ENCODE measurements around the gene PDLIM3.
"Not testable (repeated sequence)": the region's sequence is repeated elsewhere in the genome, so short reads cannot be mapped to it uniquely, and the experiment has no call there.

PDLIM3 gene

DNA sequence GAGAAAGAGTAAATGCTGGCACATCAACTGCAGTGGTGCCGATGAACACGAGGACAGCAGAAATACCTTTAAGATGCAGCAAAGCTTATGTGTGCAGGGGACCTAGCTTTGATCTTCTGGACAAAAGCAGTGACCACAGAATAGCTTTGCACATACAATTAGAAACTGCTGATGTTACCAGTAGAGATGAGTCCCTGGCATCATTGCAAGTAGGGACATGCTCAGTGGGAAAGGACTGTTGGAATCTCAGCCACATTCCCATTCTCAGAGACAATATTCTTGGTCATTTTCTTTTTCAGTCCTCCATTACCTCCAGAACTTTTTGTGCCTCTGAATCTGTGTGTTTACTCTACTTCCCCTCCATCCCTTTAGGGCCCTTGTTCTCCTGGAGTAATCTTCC is 16.9 kb upstream of the PDLIM3 start:
- ATAC-seq = no peak

DNA sequence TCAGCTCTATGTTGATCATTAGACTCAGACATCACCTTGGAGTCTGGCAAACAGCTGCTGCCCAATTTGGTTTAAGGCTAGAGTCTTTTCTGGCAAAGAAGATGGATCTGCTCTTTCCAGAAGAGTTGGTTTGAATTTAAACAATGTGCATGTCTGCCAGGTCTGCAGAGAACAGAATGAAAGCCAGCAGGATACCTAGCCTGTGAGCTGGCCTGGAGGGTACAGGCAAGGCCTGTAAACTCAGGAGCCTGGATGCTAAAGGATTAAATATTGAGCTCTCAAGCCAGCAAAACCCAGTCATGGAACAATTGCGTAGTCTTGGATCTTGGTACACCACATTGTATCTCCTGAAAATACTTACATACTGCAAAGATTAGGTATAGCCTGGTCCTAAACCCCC is 15.6 kb upstream of the PDLIM3 start:
- ATAC-seq = no peak

DNA sequence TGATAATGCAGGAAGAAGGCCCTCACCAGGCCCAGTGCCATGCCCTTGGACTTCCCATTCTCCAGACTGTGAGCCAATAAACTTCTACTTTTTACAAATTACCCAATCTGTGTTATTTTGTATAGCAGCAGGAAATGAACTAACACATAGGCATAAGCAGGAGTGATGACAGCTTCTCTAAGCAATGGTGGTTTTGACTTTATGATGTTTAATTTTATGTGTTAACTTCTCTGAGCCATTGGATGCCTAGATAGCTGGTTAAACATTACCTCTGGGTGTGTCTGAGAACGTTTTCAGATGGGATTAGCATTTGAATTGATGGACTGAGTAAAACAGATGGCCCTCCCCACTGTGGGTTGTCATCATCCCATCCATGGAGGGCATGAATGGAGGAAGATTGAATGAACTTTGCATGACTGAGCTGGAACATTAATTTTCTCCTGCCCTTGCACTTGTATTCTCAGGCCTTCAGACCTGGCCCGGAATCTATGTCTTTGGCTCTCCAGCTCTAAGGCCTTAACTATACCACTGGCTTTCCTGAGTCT is 13.9 kb upstream of the PDLIM3 start:
- ATAC-seq = no peak

DNA sequence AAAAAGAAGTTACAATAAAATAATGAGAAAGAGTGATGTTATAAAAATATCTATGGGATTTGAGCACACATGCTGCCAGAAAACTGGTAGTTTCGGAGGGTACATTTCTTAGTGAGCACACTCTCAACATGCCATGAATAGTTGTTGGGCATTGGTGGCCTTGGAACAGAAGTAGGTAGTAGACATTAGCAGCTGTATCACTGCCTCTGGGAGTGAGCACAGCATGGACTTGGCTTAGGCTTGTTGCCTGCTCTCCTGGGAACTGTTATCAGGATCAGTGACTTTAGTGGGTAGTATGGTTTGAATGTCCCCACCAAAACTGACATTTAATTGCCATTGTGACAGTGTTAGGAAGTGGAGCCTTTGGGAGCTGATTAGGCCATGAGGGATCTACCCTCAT is 13.3 kb upstream of the PDLIM3 start:
- no peak for ATAC-seq

DNA sequence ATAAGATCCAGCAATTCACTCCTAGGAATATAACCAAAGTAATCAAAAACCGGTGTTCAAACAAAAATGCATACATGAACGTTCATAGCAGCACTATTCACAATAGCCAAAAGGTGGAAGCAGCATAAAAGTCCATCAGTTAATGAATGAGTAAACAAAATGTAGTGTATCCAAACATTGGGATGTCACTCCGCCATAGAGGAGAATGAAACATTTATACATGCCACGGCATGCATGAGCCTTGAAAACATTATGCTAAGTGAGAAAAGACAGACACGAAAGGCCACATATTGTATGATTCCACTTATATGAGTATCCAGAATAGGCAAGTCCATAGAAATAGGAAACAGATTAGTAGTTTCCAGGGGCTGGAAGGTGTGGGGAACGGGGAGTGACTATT is 11.0 kb upstream of the PDLIM3 start:
- no peak for ATAC-seq

DNA sequence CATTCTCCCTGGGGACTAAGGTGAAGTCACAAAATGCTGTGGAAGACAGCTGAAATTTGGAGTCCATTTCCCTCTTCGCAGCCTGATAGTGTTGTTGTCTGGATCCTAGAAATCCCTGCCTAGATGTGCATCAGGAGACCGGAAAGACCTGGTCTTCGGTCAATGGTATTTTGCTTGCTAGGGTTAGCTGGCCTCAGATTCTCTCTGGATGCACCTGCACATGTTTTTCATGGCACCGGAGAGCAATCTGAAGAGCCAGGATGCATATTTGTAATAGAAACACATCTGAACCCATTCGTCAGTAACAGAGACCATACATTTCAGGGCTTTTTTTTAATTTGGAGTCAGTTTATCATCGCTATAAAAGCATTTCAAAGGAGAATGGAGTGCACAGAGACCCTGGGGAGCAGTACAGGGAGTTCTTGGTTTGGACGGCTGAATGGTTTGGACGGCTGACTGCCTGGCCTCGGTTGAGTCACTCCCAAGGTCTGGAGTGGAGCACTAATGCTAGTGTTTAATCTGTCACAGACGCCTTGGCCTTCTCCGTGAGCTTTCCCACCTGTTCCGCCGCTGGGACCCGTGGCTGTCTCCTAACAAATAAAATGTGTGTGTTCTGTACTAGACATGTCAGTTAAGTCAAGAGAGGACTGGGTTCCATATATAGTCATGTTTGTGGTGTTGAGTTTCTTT is 7.5 kb upstream of the PDLIM3 start:
- ATAC-seq = no peak

DNA sequence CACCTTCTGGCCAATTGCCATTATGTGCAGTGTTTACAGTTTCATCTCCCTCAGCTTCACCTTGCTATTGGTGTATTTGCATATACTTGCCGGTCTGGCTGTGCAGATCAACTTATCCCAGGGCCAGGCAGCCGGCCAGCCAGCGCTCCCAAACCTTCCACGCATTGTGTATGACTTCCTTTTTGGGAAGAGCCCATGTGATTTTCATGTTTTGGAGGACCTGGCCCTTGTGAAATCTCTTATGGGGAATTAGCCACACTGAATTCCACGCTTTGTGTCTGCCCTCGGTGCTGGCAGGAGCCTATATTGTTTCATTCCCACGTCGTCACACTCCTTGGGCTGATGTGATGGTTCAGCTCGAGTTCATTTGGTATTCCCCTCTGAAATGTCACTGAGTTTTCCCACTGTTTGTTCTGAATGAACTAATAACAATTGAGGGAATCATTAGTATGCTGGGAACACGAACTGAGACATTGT is 6.0 kb upstream of the PDLIM3 start:
- ATAC-seq = no peak

DNA sequence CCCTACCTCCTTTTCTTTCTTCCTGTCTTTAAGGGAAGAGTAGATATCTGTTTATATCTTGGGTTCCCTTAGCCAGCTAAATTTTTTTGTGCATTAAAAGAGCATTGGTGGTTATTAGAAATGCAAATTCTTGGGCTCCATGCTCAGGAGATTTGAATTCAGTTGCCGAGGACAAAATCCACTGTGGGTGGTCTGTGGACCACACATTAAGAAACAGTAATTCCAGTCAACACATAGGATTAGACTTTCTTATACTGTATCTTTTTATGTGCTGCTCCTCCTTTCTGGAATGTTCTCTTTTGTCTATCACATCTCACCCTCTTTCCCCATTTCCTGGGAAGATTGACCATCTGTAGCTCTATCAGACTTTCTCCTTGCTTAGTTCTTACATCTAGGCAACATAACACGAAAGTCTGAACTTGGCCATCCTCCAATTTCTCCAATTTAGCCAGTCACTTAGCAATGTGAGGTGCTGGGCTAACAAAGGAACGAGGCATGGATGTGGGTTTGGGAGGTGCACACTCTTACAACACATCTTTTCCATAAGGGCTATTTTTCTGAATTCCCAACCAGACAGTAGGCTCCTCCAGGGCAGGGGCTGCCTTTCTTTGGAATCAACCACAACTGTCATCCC is 5.3 kb upstream of the PDLIM3 start:
- no peak for ATAC-seq

DNA sequence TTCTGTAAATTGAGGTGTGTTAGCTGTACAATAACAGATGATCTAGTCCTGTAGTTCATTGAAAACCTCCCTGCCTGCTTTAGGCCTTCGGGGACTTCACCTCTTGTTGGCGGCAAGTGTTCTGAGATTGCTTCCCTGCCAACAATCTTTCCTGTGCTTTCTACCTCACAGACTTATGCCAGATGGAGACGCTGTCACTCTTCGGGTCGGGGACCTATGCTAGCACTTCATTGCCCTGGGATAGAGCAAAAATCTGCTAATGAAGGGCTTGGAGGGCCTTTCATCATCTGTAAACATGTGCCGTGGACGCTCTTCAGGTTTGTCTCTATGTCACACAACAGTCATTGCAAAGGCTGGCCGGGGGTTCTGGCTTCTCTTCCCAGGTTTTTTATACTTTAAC is 4.7 kb upstream of the PDLIM3 start:
- no peak for ATAC-seq

DNA sequence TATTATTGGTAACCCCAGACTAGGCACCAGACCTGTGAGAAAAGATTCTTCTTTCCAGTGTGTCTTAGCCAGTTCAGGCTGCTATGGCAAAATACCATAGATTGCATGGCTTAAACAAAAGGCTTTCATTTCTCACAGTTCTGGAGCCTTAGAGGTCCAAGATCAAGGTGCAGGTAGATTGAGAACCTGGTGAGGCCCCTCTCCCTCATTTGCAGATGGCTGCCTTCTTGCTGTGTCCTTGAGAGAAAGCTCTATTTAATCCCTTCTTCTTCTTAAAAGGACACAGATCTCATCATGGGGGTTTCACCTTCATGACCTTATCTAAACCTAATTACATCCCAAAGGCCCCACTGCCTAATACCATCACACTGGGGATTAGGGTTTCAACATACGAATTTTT is 3.5 kb upstream of the PDLIM3 start:
- ATAC-seq = no peak

DNA sequence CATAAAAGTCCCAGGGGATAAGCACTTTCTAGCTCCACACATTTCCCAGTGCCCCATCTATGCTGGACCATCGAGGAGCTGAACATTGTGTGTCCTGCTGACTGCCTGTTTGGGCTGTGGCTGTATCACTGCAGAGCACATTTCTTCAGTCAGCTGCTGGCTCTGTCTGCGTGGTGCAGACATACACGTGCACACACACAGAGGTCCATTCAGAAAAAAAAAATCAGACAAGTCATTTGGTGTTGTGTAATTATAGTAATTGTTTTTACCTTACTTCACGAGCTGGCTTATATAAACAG is 1.1 kb upstream of the PDLIM3 start:
- ATAC-seq = no peak

DNA sequence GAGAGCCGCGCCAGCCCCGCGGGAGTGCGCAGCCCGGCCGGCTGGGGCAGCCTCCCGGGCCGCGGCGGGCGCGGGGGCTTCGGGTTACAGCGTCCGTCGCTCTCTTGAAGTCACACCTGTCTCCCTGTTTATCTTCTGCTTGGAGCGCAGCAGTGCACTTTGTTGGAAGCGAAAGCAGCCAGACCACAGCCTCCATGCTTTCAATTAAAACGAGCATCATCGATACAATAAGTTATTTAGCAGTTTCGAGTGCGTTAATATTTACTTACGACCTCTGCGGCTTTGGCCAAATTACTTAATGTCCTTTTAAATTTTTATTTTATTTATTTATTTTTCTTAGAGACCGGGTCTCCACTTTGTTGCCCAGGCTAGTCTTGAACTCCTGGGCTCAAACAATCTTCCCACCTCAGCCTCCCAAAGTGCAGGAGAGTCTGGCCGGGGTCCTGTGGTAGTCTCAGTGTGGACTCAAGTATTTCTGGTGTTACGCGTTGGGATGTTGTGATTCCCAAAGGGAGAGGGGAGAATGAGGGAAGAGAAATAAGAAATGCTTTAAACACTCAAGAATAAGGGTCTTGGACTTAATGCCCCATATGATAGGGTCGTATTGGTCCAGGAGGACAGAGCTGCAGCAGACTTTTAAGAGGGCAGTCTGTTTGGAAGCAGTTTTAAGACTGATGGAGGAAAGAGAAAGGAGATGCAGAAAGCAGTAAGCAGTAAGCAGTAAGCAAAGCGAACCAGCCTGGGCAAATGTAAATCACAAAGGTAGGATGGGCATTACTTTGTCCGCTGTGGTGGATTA is 504 bp upstream of the PDLIM3 start:
- ATAC-seq = no peak

DNA sequence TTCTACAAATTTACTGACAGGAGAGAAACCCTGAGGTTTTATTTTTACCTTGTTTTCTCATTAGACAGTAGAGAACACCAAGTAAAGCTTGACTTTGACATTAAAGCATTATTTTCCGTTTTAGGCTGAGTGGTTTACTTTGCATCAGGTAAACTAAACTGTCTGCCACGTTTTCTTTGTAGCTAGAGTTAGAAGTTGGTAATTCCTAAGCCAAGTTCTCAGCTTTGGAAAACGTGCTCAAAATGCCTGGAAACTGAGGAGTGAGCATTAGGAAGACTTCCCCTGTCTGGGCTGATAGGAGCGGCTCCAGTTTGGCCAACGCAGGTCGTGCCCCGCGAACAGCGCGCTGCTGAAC is 819 bp downstream of the PDLIM3 start:
- ATAC-seq = no peak

DNA sequence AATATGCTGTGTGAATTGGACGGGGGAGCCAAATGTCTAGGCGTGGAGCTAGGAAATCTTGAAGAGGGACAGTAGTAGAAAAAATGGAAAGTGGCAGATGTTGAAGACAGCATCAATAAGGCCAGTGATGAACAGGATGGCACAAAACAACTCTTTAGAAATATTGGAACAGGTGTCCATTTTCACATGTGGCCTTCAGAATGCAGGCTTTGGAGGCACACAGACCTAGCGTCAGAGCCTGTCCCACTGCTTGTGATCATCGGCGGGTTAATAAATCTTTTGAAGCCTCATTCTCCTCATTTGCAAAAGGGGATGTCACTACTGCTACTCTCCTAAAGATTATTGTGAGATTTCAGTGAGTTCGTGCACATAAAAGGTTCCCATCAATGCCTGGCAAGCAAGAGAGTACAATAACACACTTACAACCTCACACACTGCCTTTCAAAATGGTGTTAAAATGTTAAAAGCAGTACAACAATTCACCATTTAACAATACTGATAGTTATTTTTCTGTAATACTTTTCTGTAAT is 2.4 kb downstream of the PDLIM3 start:
- ATAC-seq = no peak

DNA sequence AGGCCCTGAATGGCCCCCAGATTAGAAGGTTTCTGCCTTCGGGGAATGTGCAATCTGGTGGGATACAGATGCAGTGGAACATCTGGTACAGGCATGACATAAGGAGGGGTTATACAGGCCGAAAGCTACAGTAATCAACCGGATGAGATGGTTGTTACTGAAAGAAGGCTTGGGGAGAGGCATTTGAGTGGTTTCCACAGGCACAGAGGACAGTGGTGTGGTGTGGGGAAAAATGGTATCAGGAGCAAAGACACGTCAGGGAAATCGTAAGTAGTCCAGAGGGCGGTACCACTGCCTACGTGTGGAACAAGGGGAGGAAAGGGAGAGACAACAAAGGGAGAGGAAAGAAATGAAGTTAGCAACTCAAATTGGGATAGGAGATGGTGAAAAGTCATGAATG is 3.0 kb downstream of the PDLIM3 start:
- ATAC-seq = no peak

DNA sequence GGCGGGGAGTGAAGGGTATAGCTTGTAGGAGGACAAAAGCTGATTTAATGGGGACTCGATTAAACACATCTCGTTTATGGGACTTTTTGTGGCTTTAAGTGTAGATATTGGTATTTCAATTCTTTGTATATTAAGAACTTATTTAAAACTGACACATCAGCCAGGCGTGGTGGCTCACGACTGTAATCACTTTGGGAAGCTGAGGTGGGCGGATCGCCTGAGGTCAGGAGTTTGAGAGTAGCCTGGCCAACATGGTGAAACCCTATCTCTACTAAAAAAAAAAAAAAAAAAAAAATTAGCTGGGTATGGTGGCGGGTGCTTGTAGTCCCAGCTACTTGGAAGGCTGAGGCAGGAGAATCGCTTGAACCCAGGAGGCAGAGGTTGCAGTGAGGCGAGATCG is 3.7 kb downstream of the PDLIM3 start:
- ATAC-seq = not testable (repeated sequence)

DNA sequence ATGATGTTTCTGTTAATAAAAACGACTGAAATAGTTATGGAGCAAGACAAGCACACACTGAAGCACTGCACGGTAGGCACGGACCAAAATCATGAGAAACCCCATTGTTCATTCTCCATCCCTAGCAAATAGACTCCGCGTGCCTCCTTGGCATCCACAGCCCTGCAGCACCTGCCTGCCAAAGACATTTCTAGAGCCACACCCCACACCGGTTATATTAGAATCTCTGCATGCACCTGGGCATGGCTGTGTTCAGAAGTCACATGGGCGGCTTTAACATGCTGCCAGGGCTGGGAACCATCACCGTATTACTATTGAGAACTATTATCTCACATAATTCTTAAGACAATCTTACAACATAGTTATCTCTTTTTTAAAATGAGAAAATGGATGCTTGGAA is 5.9 kb downstream of the PDLIM3 start:
- no peak for ATAC-seq

DNA sequence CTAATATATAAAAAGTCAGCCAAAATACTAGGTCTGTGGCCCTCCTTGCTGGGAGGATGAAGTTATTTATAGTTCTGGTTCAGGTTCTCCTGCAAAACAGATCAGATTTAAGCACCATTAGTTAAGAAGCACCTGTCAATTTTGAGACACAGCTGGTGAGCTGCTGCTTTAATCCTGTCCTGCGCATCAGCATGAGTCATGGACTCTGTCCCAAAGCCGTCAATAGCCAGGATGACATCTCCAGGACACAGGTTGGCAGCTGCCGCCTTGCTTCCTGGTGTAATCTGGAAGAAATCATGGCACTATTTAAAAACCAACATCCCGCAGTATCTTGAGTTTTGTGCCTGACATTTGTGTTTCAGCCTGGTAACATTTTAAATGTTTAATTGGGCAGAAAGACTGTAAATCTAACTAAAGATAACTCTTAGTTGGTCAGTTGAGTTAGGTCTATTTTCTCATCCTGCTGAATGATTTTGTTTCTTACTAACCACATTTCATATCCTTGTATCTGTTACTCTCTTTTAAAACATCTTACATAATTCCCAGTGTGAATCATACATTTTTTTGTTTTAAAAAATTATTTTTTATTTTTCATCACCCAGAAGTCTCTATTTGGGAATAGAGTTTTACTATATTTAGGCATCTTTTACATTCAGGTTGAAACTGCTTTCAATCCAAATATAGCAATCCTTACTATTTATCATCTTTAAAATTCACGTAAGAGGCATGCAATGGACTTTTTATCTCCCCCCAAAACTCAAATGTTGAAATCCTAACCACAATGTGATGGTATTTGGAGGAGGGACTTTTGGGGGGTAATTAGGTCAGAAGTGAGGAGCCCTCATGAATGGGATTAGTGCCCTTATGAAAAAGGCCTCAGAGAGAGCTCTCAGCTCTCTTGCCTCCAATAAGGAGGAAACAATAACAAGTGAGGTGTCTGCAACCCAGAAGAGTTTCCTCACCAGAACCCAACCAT is 10.1 kb downstream of the PDLIM3 start:
- ATAC-seq = no peak

DNA sequence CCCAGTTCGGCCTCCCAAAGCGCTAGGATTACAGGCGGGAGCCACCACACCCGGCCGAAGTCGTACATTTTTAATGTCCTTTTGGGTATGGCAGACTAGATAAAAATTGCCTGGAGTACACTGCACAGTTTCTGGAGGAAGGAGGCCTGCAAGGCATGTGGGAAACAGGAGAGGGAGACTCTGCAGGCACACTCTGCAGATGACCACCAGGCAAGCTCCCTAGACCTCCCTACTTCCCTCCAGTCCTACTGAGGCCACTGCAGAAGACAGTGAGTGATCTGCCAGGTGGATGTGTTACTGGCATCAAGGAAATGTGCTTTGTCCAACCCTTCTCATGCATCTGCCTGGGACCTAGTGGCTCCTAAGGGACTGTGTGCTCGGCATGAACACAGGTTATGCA is 11.4 kb downstream of the PDLIM3 start:
- no peak for ATAC-seq

DNA sequence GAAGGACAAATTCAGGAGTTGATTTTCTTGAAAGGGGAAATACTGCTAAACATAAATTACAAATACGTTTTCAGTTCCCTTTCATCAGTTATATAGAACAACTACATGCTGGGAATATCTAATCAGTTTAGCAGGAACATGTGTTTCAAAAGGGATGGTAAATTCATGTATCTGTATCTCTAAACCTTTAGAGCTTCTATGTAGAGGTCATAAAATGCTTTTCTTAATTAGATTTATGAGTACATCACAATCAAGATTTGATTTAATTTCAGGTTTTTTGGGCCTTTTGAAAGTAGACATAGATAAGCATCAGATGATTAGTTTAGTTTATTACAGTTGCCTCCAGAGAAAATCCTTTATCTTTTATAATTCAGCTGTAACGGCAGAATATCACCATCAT is 12.9 kb downstream of the PDLIM3 start:
- ATAC-seq = no peak

DNA sequence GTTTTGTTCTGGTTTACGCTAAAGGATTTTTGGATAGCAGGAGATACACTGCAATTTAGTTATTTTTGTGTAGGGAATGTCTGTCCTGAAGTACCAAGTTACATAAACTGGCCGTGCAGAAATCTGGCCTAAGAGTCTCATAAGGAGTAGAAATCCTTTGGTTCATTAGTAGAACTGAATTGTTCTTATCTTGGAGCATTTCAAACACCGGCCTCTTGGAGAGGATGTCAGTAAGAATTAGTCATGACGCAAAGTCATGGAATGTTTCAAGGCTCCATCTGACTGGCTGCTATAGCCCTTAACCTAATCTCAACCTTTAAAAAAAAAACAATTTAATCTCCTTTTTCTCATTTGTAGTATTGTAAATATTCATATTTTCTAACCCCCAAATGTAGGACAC is 15.2 kb downstream of the PDLIM3 start:
- ATAC-seq = no peak

DNA sequence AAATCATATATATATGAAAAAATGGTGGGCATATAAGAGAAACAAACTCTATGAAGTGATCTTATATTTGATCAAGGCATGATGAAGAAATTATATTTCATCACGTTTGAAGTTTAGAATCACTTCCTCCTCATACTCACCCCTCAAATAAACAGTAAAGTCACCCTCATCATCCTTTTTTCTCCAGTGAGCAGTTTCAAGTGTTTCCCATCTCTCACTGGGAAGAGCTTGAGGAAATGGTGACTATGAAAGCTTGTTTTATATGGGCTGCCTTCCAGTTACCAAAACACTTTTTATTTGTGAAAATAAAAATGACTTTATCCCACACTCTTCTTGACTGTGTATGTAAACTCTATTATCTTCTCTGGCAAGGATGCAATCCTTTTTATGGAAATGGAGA is 16.8 kb downstream of the PDLIM3 start:
- ATAC-seq = no peak

DNA sequence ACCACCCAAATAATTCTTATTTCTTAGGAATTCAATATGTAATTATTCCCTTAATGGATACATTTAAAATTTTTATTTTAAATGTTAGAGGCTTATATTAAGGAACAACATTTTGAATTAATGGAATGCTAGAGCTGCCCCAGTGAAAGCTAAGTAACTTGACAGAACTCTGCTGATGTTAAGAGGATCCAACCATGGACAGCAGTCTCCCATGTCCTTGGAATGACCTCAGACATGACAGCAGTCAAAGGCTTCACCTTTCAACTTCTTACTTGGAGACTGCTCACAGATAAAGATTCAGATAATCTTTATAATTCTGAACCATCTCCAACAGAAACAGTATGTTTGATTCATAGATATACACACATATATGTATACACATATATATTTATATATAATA is 17.2 kb downstream of the PDLIM3 start:
- no peak for ATAC-seq

Measured in activated CD4-positive, CD25-positive, alpha-beta regulatory T cell treated with anti-CD3 and anti-CD28 coated beads, Interleukin-2, amount 50 U/mL, for 24 hours (primary cell).